Measurements from ENCODE around the gene ZNF91.

- TF ChIP-seq CREB1 (IDR thresholded peaks at IDR 0.05; ENCODE audit: low read depth) (no peak), CHD1 (IDR thresholded peaks at IDR 0.05; ENCODE audit: low read depth, low read length) (no peak), HDAC2 (IDR thresholded peaks at IDR 0.05) (no peak)
Measured at GRCh38 chr19:23318143-23318542, 77.1 kb downstream of the ZNF91 start.
